H1 (cell line): ENCODE results near the gene NXPH2. TPM values are rescaled to one million over a fixed set of nuclear protein-coding genes. Genes with fewer than 3 reads are reported as not detected.

Experiments used
- CTCF ChIA-PET: fragments of 300-600 bp; sonication (Branson Sonifier 250); formaldehyde crosslinking; loops from one replicate; lab custom pipeline; 2021; ENCODE audit not compliant: partially characterized antibody; lab: Charles Lee
- POLR2A ChIA-PET: fragments of 300-600 bp; sonication (Branson Sonifier 250); formaldehyde crosslinking; loops from one replicate; lab custom pipeline; 2021; ENCODE audit warnings: inconsistent platforms; ENCODE audit not compliant: partially characterized antibody; lab: Charles Lee
- DNase-seq, 2 experiments: peaks; one replicate each; pipeline versions ENCODE4 v3.0.0 to v3.0.0-alpha.2; 2010 to 2022; ENCODE audit warnings: low spot score in 2 of 2, low read depth in 1 of 2, mixed read lengths in 1 of 2
- FAIRE-seq: peaks from 2 replicates; lab custom pipeline; 2011; peaks lifted over from hg19 to GRCh38; lab: Jason Lieb, UNC
- H2AFZ ChIP-seq: 2 replicates; pipeline ENCODE4 v1.8.1; 2012; ENCODE audit warnings: low read length, inconsistent platforms
- H2AK5ac ChIP-seq: 2 replicates; pipeline ENCODE4 v1.6.1; 2013; ENCODE audit warnings: low read depth, low read length
- H2BK120ac ChIP-seq: replicated peaks from 2 replicates; pipeline ENCODE3; 2013; ENCODE audit warnings: low read depth, low read length, inconsistent platforms
- H2BK12ac ChIP-seq: 2 replicates; pipeline ENCODE4 v1.6.1; 2013; ENCODE audit warnings: low read depth, low read length
- H2BK15ac ChIP-seq: 2 replicates; pipeline ENCODE4 v1.6.1; 2013; ENCODE audit warnings: low read length
- H2BK20ac ChIP-seq: 2 replicates; pipeline ENCODE4 v1.6.1; 2013; ENCODE audit warnings: low read length
- H2BK5ac ChIP-seq: 2 replicates; pipeline ENCODE4 v1.6.1; 2013; ENCODE audit warnings: low read depth, low read length
- H3K14ac ChIP-seq: 2 replicates; pipeline ENCODE4 v1.6.1; 2013; ENCODE audit warnings: inconsistent platforms; ENCODE audit not compliant: insufficient read length
- H3K18ac ChIP-seq: 2 replicates; pipeline ENCODE4 v1.6.1; 2013; ENCODE audit warnings: low read length; ENCODE audit errors: extremely low read depth
- H3K23ac ChIP-seq: 2 replicates; pipeline ENCODE4 v1.6.1; 2013; ENCODE audit warnings: inconsistent platforms; ENCODE audit not compliant: insufficient read length
- H3K23me2 ChIP-seq: 2 replicates; pipeline ENCODE4 v1.6.1; 2013; ENCODE audit warnings: low read depth, low read length
- H3K27ac ChIP-seq: 2 replicates; pipeline ENCODE4 v1.6.1; 2011; ENCODE audit warnings: low read depth, low read length, inconsistent platforms
- H3K27me3 ChIP-seq, 4 experiments: replicated peaks in 1 of 4; 1 replicate in 1 of 4; 2 replicates in 3 of 4; pipeline versions ENCODE4 v1.6.1 to v1.8.1; 2011 to 2013; ENCODE audit warnings: low read length in 3 of 4, mild to moderate bottlenecking in 3 of 4, inconsistent platforms in 2 of 4, mixed read lengths in 2 of 4, moderate library complexity in 1 of 4; ENCODE audit not compliant: control insufficient read depth in 3 of 4, insufficient read depth in 3 of 4; ENCODE audit errors: extremely low read depth in 1 of 4
- H3K36me3 ChIP-seq, 4 experiments: 2 replicates each; pipeline versions ENCODE4 v1.6.1 to v1.8.1; 2011 to 2013; ENCODE audit warnings: mild to moderate bottlenecking in 4 of 4, low read length in 3 of 4, moderate library complexity in 2 of 4, control low read depth in 1 of 4, inconsistent platforms in 1 of 4; ENCODE audit not compliant: insufficient read depth in 4 of 4, control insufficient read depth in 2 of 4
- H3K4ac ChIP-seq: replicated peaks from 2 replicates; pipeline ENCODE3; 2013; ENCODE audit warnings: low read length, low read depth, mixed read lengths, inconsistent platforms; ENCODE audit not compliant: insufficient read length
- H3K4me1 ChIP-seq, 4 experiments: replicated peaks in 1 of 4; 1 replicate in 1 of 4; 2 replicates in 3 of 4; pipeline versions ENCODE4 v1.6.1 to v1.8.1; 2011 to 2013; ENCODE audit warnings: low read length in 3 of 4, inconsistent platforms in 2 of 4, mixed read lengths in 1 of 4; ENCODE audit not compliant: insufficient read depth in 4 of 4, control insufficient read depth in 3 of 4
- H3K4me2 ChIP-seq, 2 experiments: 2 replicates each; pipeline versions ENCODE4 v1.6.1 to v1.8.1; 2011 to 2013; ENCODE audit warnings: low read depth in 2 of 2, low read length in 2 of 2, control low read depth in 1 of 2, inconsistent platforms in 1 of 2, mild to moderate bottlenecking in 1 of 2; ENCODE audit not compliant: insufficient read depth in 1 of 2
- H3K4me3 ChIP-seq, 4 experiments: fragments of 200-600, 300-600 bp in 1 of 4; sonication (generic), shearing (Covaris generic), sonication (Bioruptor Twin) in 1 of 4; 2 replicates each; pipeline versions ENCODE4 v1.5.1 to v1.8.1; 2011 to 2016; ENCODE audit warnings: low read length in 4 of 4, low read depth in 3 of 4, control low read depth in 2 of 4, inconsistent platforms in 2 of 4, mild to moderate bottlenecking in 2 of 4, mixed read lengths in 1 of 4, moderate library complexity in 1 of 4; ENCODE audit not compliant: insufficient read depth in 2 of 4; ENCODE audit errors: extremely low read depth in 1 of 4
- H3K56ac ChIP-seq: replicated peaks from 2 replicates; pipeline ENCODE3; 2013; ENCODE audit warnings: low read depth, mild to moderate bottlenecking, mixed read lengths, low read length, inconsistent platforms; ENCODE audit not compliant: insufficient read length
- H3K79me1 ChIP-seq: 2 replicates; pipeline ENCODE4 v1.6.1; 2013; ENCODE audit warnings: low read depth, low read length, control low read depth
- H3K79me2 ChIP-seq, 2 experiments: 2 replicates each; pipeline versions ENCODE4 v1.6.1 to v1.8.1; 2012 to 2013; ENCODE audit warnings: low read length in 2 of 2, mild to moderate bottlenecking in 2 of 2, inconsistent platforms in 1 of 2; ENCODE audit not compliant: insufficient read depth in 2 of 2, control insufficient read depth in 1 of 2
- H3K9ac ChIP-seq, 4 experiments: replicated peaks in 1 of 4; 1 replicate in 1 of 4; 2 replicates in 3 of 4; pipeline versions ENCODE4 v1.6.1 to v1.8.1; 2011 to 2013; ENCODE audit warnings: low read depth in 3 of 4, low read length in 3 of 4, control low read depth in 2 of 4, mild to moderate bottlenecking in 2 of 4, moderate library complexity in 2 of 4, inconsistent platforms in 1 of 4; ENCODE audit errors: extremely low read depth in 1 of 4
- H3K9me3 ChIP-seq, 2 experiments: 2 replicates each; pipeline versions ENCODE4 v1.6.1 to v1.8.1; 2012 to 2013; ENCODE audit warnings: mild to moderate bottlenecking in 2 of 2, moderate library complexity in 2 of 2, control low read depth in 1 of 2, inconsistent platforms in 1 of 2, low read depth in 1 of 2, low read length in 1 of 2, mixed read lengths in 1 of 2; ENCODE audit not compliant: insufficient read depth in 2 of 2
- H4K20me1 ChIP-seq, 2 experiments: replicated peaks in 1 of 2; 2 replicates each; pipeline versions ENCODE3 to v1.8.1; 2011 to 2013; ENCODE audit warnings: inconsistent platforms in 2 of 2, low read length in 2 of 2, mild to moderate bottlenecking in 1 of 2; ENCODE audit not compliant: insufficient read depth in 2 of 2, control insufficient read depth in 1 of 2
- H4K5ac ChIP-seq: 2 replicates; pipeline ENCODE4 v1.6.1; 2013; ENCODE audit warnings: low read length, low read depth, mixed read lengths, inconsistent platforms; ENCODE audit not compliant: insufficient read length
- H4K8ac ChIP-seq: 2 replicates; pipeline ENCODE4 v1.8.0; 2013; ENCODE audit warnings: mild to moderate bottlenecking, moderate library complexity, low read length, inconsistent platforms; ENCODE audit not compliant: insufficient read depth; ENCODE audit errors: extremely low read depth
- H4K91ac ChIP-seq: replicated peaks from 2 replicates; pipeline ENCODE3; 2013; ENCODE audit warnings: low read length, mixed read lengths, inconsistent platforms; ENCODE audit not compliant: insufficient read length
- ASH2L ChIP-seq: fragments of 200-600, 300-600 bp; sonication (generic); IDR thresholded peaks from one replicate; pipeline ENCODE4 v1.7.1; 2017; ENCODE audit warnings: low read length
- BCL11A ChIP-seq, 2 experiments: IDR thresholded peaks; one replicate each; pipeline ENCODE4 v1.6.1; 2011; ENCODE audit warnings: low read depth in 2 of 2, low read length in 2 of 2, mild to moderate bottlenecking in 2 of 2
- JUN ChIP-seq: IDR thresholded peaks from 2 replicates; pipeline ENCODE4 v1.6.1; 2011; ENCODE audit warnings: low read depth, mild to moderate bottlenecking, improper control_type of control experiment, low read length
- POLR2A ChIP-seq, 2 experiments: IDR thresholded peaks; 1 replicate in 1 of 2; 2 replicates in 1 of 2; pipeline ENCODE4 v1.6.1; 2011; ENCODE audit warnings: low read depth in 2 of 2, low read length in 2 of 2, mild to moderate bottlenecking in 2 of 2; ENCODE audit errors: control extremely low read depth in 1 of 2
- SIN3A ChIP-seq, 2 experiments: IDR thresholded peaks in 1 of 2; conservative IDR thresholded peaks in 1 of 2; 2 replicates each; pipeline ENCODE4 v1.6.1; 2011 to 2012; ENCODE audit warnings: low read length in 2 of 2, improper control_type of control experiment in 1 of 2, low read depth in 1 of 2, mild to moderate bottlenecking in 1 of 2
- SP4 ChIP-seq: IDR thresholded peaks from 2 replicates; pipeline ENCODE4 v1.6.1; 2012; ENCODE audit warnings: low read length, inconsistent platforms
- YY1 ChIP-seq: IDR thresholded peaks from 2 replicates; pipeline ENCODE4 v1.6.1; 2011; ENCODE audit warnings: low read depth, mild to moderate bottlenecking, low read length
- ZNF274 ChIP-seq: IDR thresholded peaks from 2 replicates; pipeline ENCODE4 v1.7.0; 2012; ENCODE audit warnings: low read length, borderline replicate concordance; ENCODE audit errors: extremely low read depth
- WGBS, 2 experiments: shearing (Covaris generic) in 1 of 2; methylation state at CpG; one replicate each; pipeline versions ENCODE4 v1.1.6 to v1.1.7; 2013 to 2015; ENCODE audit warnings: low lambda C conversion rate in 2 of 2, mixed read lengths in 2 of 2, inconsistent platforms in 1 of 2, low coverage in 1 of 2, missing lambda C conversion rate in 1 of 2; ENCODE audit not compliant: insufficient replicate concordance in 2 of 2, insufficient coverage in 1 of 2, insufficient read length in 1 of 2; ENCODE audit errors: extremely low coverage in 1 of 2, missing lambda C conversion rate in 1 of 2; 5-methylcytosine and 5-hydroxymethylcytosine counted together
- long read RNA-seq, 2 experiments: library from RNA in 1 of 2; library from capped mRNA in 1 of 2; stranded (forward); transcript quantifications; one replicate each; pipeline ENCODE4 v2.0.0, GENCODE V29; 2021; ENCODE audit warnings: inconsistent platforms in 1 of 2
- polyA minus RNA-seq, 3 experiments: library from RNA; depleted of rRNA, polyadenylated mRNA; stranded (reverse); fragments of >200 nt; gene quantifications; 1 replicate in 2 of 3; 2 replicates in 1 of 3; pipeline ENCODE4 v1.2.3, GENCODE V29; 2011
- polyA plus RNA-seq, 7 experiments: library from polyadenylated mRNA; depleted of rRNA in 3 of 7; stranded (reverse) in 5 of 7; unstranded in 2 of 7; fragments of >200 nt in 5 of 7; fragments of 200-250 nt in 2 of 7; gene quantifications; 1 replicate in 5 of 7; 2 replicates in 1 of 7; 4 replicates in 1 of 7; pipeline versions ENCODE4 v1.2.1 to v1.2.3, GENCODE V29; 2011 to 2013; ENCODE audit warnings: missing spikeins in 2 of 7, mixed read lengths in 2 of 7
- total RNA-seq: library from RNA; stranded (reverse); fragmentation: NEBNext Ultra II Directional; extraction: Animal tissue kit (Norgen Biotek cat#: 25700); gene quantifications from 2 replicates; pipeline ENCODE4 v1.2.1, GENCODE V29; 2021
- TF ChIP-seq, protein P1 (sequence below): IDR thresholded peaks from 2 replicates; pipeline ENCODE4 v1.6.1; 2012; ENCODE audit warnings: inconsistent platforms

Gene NXPH2
- total RNA-seq (5.6 and 6.9 TPM in 2 replicates), polyA plus RNA-seq (2011; rRNA removed) (1.8 and 1.9 TPM in 2 replicates), polyA minus RNA-seq (2011; rRNA and poly(A)+ RNA removed) (4.6 and 5.4 TPM in 2 replicates)
- 1.8 TPM for polyA plus RNA-seq (2011; cell fraction: cytosol; rRNA removed)
- polyA plus RNA-seq (2011; cell fraction: nucleus; rRNA removed): 1.3 TPM
- 2.5 to 4.3 TPM (median 3.2 TPM) in 4 replicates for polyA plus RNA-seq (2012, experiment 1 of 2)
- polyA plus RNA-seq (2012, experiment 2 of 2): 1.4 TPM
- polyA plus RNA-seq (2013, experiment 1 of 2): 1.9 TPM
- polyA plus RNA-seq (2013, experiment 2 of 2): 2.3 TPM
- polyA minus RNA-seq (2011; cell fraction: cytosol; rRNA and poly(A)+ RNA removed): 2.2 TPM
- polyA minus RNA-seq (2011; cell fraction: nucleus; rRNA and poly(A)+ RNA removed): 2.5 TPM
- long read RNA-seq, experiment 1: 0 reads
- long read RNA-seq, experiment 2, partial matches to known transcripts: 0 of 1 reads
- long read RNA-seq, experiment 2, other reads (novel, unspliced or antisense): 0 of 1 reads

DNA sequence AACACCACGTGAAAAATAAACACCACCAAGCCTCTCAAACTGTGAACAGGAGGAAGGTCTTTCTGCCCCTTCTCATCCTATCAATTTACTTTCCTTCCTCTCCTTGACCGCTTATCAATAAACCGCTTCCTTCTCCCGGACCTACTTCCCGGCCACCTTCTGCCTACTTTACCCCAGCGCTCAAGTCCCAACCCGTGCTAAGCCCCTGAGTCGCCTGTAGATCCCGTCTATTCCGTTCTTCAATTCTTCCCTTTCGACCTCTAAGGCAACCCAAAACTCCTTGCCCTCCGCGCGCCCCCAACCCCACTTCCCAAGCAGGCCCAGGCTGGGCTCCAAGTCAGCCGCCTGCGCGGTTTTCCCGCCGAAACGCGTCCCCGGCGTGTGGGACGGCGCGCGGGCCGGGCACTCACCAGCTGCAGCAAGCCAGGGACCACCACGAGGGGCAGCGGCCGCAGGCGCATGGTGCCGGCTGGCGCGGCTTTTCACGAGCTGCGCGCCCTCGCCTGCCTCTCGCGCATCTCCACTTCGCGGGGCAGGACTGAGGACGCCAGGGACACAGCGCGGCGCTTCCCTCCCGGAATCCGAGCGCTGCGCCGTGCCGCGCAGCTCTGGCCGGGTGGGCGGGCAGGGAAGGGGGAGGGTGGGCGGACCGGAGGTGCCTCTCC, at the start of gene NXPH2:
Gene NXPH2, minus strand, starts transcription at position 610 of the 665 bp plus-strand sequence. Its CDS starts 149 bp downstream, at position 461.
- DNase-seq: no peak
- 1% methylated on average over 34 of the region's 58 CpGs; no CpG with 5 or more reads in 1 of the 2 experiments for WGBS, 2 experiments
- TF ChIP-seq YY1 (no peak), ZNF274 (no peak), SP4 (no peak), POLR2A (IDR thresholded peaks at IDR 0.05; ENCODE audit: control extremely low read depth in 1 of 2, low read depth in 2 of 2, low read length in 2 of 2) (0 out of 3 replicates have a peak, but pooled peaks of 1 of the 2 experiments have one; percentile 5), SIN3A (conservative IDR thresholded peaks at IDR 0.05 in 1 of 2, IDR thresholded peaks at IDR 0.05 in 1 of 2; ENCODE audit: low read depth in 1 of 2, low read length in 2 of 2) (no peak), ASH2L (peak; percentile 49), JUN (no peak), BCL11A (IDR thresholded peaks at IDR 0.05; ENCODE audit: low read depth in 2 of 2, low read length in 2 of 2) (no peak)
- TF ChIP-seq, protein P1, sequence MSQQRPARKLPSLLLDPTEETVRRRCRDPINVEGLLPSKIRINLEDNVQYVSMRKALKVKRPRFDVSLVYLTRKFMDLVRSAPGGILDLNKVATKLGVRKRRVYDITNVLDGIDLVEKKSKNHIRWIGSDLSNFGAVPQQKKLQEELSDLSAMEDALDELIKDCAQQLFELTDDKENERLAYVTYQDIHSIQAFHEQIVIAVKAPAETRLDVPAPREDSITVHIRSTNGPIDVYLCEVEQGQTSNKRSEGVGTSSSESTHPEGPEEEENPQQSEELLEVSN: peak; percentile 99

More for the DNA sequence above, at the start of gene NXPH2:
- Histone ChIP-seq H4K5ac (no peak within 1 kb of the TSS), H3K36me3 (no peaks in the 10 kb centered on the region), H3K79me2 (peaks cover 0 to 37% of the 10 kb centered on the region in 2 experiments; a peak in 2 of 4 replicates), H4K91ac (peak within 1 kb of the TSS; percentile 45), H3K27ac (no peak within 1 kb of the TSS), H3K4me1 (peaks cover 2 to 17% (median 11%) of the 10 kb centered on the region in 4 experiments; a peak in 5 of 7 replicates), H3K9ac (peak within 1 kb of the TSS; percentile 56 to 77 (median 67)), H3K4ac (no peak within 1 kb of the TSS), H2AFZ (peak within 1 kb of the TSS; percentile 93), H4K8ac (peak within 1 kb of the TSS; percentile 88; the same call in 1 of the 2 replicates), H3K23ac (no peak within 1 kb of the TSS), H2BK15ac (no peak within 1 kb of the TSS), H3K14ac (no peak within 1 kb of the TSS), H3K23me2 (peaks cover 19% of the 10 kb centered on the region; the same call in 1 of the 2 replicates), H2BK12ac (peak within 1 kb of the TSS; percentile 7), H3K4me3 (peak within 1 kb of the TSS; percentile 66 to 79 (median 69)), H4K20me1 (no peaks in the 10 kb centered on the region), H2BK120ac (no peak within 1 kb of the TSS), H3K56ac (no peak within 1 kb of the TSS), H2AK5ac (no peak within 1 kb of the TSS), H2BK20ac (no peak within 1 kb of the TSS; the same call in 1 of the 2 replicates), H3K18ac (peak within 1 kb of the TSS; percentile 79), H3K9me3 (no peaks in the 10 kb centered on the region), H3K27me3 (peaks cover 5 to 38% (median 26%) of the 10 kb centered on the region in 4 experiments), H2BK5ac (no peak within 1 kb of the TSS; the same call in 1 of the 2 replicates), H3K4me2 (peak within 1 kb of the TSS; percentile 88 to 95), H3K79me1 (no peaks in the 10 kb centered on the region)
- ChIA-PET CTCF (interaction anchor here (0.6 to 2.4 kb wide), 4 partner anchors 12 to 396 kb away, joined by 3 to 6 read pairs (median 4); no protein-coding TSS in a partner anchor), POLR2A (interaction anchor here (0.7 to 1.2 kb wide), 3 partner anchors 35 to 269 kb away, joined by 3 to 4 read pairs (median 3); no protein-coding TSS in a partner anchor)
- no peak for FAIRE-seq
